Stimulated activated CD4-positive, alpha-beta T cell treated with anti-CD3 and anti-CD28 coated beads, TNF-alpha, amount 100 ng/mL, for 48 hours (primary cell): ENCODE data around the gene ARL6IP1.
"Not testable (repeated sequence)": the region's sequence is repeated elsewhere in the genome, so short reads cannot be mapped to it uniquely, and the experiment has no call there.

Experiments used
- DNase-seq, 3 donors: peaks; one replicate each; pipeline ENCODE4 v3.0.0-alpha.2; 2020; ENCODE audit warnings: low read depth in 3 of 3

The ARL6IP1 gene

DNA sequence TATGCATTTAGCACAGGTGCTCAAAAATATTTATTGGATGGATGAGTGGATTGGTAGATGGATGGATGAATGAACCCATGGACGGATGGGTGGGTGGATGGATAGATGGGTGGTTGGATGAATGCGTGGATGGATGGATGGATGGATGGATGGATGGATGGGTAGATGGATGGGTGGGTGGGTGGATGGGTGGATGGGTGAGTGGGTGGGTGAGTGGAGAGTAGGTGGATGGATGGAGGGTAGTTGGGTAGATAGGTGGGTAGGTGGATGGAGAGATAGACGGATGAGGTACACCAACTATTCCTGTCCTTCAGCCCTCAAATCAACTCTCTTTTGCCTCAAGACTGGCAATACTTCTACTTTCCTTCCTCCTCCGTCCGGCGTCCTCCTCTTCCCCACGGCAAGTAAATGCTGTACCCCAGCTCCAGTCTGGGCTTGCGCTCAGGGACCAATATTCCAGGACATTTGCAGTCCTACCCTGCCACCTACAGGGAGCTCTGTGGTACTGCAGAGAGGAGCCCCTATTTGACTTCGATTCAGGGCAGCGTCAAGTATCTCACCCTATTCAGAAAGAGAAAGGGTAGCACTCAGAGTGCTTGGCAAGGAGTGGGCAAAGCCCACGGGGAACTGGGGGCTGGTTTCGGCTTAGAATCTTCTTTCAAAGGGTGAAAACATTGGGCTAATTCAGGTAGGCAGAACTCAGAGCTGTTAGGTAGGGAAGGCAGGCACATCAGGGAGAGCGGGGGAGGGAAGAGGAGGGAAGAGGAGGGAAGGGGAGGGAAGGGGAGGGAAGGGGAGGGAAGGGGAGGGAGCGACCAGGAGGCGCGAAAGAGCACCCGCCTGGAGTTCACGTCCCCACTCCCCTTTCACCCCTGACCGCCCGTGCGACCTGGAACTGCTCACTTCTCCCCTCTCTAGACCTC is 41.5 kb downstream of the ARL6IP1 start:
- peak in 1 of 3 donors; percentile 24 for DNase-seq

DNA sequence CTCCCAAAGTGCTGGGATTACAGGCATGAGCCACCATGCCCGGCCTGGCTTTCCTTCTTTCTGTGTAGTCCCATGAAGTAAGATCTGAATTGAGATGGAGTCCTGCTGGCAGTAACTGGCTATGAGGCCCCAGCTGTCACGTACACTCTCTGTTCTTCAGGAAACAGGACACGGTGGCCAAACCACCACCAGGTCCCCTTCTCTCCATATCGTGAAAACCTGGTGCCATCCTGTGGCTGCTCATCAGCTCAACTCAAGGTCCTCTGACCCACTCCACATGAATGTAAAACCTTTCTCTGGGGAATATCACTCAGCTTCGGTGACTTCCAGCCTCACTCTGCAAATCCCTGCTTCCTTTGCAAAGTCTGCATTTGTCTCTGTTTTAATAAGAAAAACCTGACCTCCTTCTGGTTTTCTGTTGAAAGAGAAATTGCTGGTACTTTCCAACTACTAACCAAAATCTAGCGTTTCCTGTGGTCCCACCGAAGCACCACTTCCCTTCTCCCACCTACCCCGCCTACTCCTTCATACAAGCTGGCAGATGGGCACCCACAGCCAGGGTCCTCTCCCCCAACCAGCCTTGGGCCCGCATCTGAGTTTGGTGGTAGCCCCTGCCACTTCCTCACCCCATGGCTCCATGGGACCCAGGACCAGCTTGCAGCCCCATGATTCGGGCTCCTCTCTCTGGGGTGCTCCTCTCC is 43.2 kb downstream of the ARL6IP1 start:
- DNase-seq = not testable (repeated sequence)

DNA sequence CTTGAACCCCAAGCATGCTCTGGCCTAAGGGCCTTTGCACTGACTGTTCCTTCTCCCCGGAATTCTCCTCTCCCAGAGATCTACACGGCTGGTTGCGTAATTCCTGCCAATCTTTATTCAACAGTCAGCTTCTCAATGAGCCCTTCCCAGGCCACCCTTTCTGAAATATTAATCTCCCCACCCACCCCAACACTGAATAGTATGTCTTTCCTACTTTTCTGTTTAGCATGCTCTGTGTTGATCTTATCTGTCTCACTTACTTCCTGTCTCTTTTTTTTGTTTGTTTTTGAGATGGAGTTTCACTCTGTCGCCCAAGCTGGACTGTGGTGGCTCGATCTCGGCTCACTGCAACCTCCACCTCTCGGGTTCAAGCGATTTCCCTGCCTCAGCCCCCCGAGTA is 44.7 kb downstream of the ARL6IP1 start:
- not testable (repeated sequence) for DNase-seq

DNA sequence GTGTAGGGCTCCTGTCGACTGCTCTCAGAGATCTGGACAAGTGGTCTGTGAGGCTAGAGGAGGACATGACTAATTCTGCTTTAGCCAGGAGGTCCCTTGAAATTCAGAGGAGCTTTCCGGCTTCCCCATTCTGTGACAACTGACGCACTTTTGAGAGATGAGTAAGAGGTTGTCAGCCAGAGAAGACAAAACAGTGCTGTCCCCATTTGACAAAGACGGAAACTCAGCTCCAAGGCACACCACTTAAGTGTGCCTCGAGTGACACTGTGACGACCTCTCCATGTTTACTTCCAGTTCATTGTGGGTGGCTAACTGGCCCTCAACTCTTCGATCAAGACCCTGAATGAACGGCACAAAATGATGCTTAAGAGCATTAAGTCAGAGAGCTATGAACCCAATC is 58.5 kb downstream of the ARL6IP1 start:
- DNase-seq = not testable (repeated sequence)
